Psoas muscle (tissue), 8 donors: ENCODE results near the gene SON. TPM values are rescaled to one million over a fixed set of nuclear protein-coding genes. Genes with fewer than 3 reads are reported as not detected.
A peak's percentile ranks its signal among the peaks of the same experiment; 100 is the strongest.
"Not testable (repeated sequence)": the region's sequence is repeated elsewhere in the genome, so short reads cannot be mapped to it uniquely, and the experiment has no call there.

Experiments used
- ATAC-seq, 4 donors: fragments of 200-7000 bp; cut with Tn5 transposase; one replicate each; pipeline ENCODE4 v1.9.1; 2020; ENCODE audit warnings: moderate library complexity in 3 of 4, mild to moderate bottlenecking in 2 of 4
- DNase-seq, 2 donors: peaks; one replicate each; pipeline ENCODE4 v3.0.0-alpha.2; 2020
- H3K27ac ChIP-seq: fragments of 200-600 bp; one replicate; pipeline ENCODE4 v1.8.0; 2022
- H3K27me3 ChIP-seq, 3 donors: fragments of 200-600 bp in 1 of 3; one replicate each; pipeline versions ENCODE4 v1.6.1 to v1.8.0; 2013 to 2022; ENCODE audit warnings: low read length in 2 of 3, mild to moderate bottlenecking in 2 of 3, moderate library complexity in 1 of 3; ENCODE audit not compliant: insufficient read depth in 3 of 3
- H3K36me3 ChIP-seq, 2 donors: fragments of 200-600 bp in 1 of 2; one replicate each; pipeline versions ENCODE4 v1.6.1 to v1.8.0; 2013 to 2022; ENCODE audit warnings: low read depth in 1 of 2, mild to moderate bottlenecking in 1 of 2, moderate library complexity in 1 of 2; ENCODE audit not compliant: insufficient read depth in 1 of 2
- H3K4me1 ChIP-seq: fragments of 200-600 bp; one replicate; pipeline ENCODE4 v1.8.0; 2022
- H3K4me3 ChIP-seq: fragments of 200-600 bp; one replicate; pipeline ENCODE4 v1.8.0; 2022; ENCODE audit warnings: mild to moderate bottlenecking
- H3K9me3 ChIP-seq: fragments of 200-600 bp; one replicate; pipeline ENCODE4 v1.8.0; 2022
- WGBS, 3 donors: extraction: QIAGEN DNeasy Blood & Tissue Kit; methylation state at CpG; one replicate each; pipeline versions ENCODE4 v1.1.6 to v1.1.7; 2013; 5-methylcytosine and 5-hydroxymethylcytosine counted together
- intact Hi-C, 2 donors: fragments of 100-400 bp; cut with DNase I; formaldehyde crosslinking; loops; one replicate each; pipeline versions ENCODE4 v1.11.0 to v1.14.2; 2022
- polyA plus RNA-seq, 3 donors: library from polyadenylated mRNA; stranded (reverse); fragments of 200-250 nt; gene quantifications; one replicate each; pipeline ENCODE4 v1.2.3, GENCODE V29; 2013
- total RNA-seq, 4 donors: library from RNA; stranded (reverse); fragmentation: NEBNext Ultra II Directional in 2 of 4; extraction: Animal tissue kit (Norgen Biotek cat#: 25700) in 2 of 4; gene quantifications; one replicate each; pipeline versions ENCODE4 v1.2.1 to v1.2.4, GENCODE V29; 2021 to 2023
- TF ChIP-seq, protein P1 (sequence below): fragments of 200-600 bp; IDR thresholded peaks from one replicate; pipeline ENCODE4 v1.8.0; 2022; ENCODE audit warnings: antibody characterized with exemption
- donor health status: healthy with polysubstance abuse.
- donor health status: DM: no; HTN: no; CAD: no; lungs with moderate emphysema.
- donor health status: Bipolar disorder and iron deficiency.
- donor health status: healthy.
- donor health status: DM: yes; HTN: yes; CAD: no.
- donor health status: DM: no; HTN: no; CAD: no.
- donor health status: DM: no; HTN: no; CAD: no.
- donor health status: DM: yes; HTN: yes; CAD: no.

The SON gene
- total and polyA plus RNA-seq, 7 donors: 50.1 to 179 (median 126) TPM

DNA sequence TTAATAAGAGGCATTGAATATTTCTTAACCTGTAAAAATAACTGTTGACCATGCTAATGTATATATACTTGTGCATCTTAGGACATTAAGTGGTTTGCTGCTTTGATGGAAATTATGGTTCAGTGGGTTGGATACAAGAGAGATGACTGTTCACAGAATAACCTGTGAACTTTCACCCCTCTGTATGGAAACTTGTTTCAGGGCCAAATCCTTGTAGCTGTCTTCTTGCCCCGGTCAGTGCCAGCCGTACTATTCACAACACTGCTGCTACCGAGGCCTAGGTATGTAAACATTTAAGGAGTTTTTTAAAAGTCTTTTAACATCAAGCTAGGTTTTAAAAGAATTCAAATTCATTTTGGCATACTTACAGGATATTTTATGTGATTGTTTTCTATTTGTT is 29.5 kb downstream of the SON start:
- H3K36me3 ChIP-seq: peaks cover 6 to 100% of the 10 kb centered on the region in 2 donors
- no peaks in the 10 kb centered on the region for H3K27me3 ChIP-seq
- H3K4me1 ChIP-seq: no peaks in the 10 kb centered on the region
- H3K9me3 ChIP-seq: no peaks in the 10 kb centered on the region
- intact Hi-C loops: no loop called here
- no peak overlapping the region for H3K4me3 ChIP-seq
- ATAC-seq: no peak
- TF ChIP-seq, protein P1, sequence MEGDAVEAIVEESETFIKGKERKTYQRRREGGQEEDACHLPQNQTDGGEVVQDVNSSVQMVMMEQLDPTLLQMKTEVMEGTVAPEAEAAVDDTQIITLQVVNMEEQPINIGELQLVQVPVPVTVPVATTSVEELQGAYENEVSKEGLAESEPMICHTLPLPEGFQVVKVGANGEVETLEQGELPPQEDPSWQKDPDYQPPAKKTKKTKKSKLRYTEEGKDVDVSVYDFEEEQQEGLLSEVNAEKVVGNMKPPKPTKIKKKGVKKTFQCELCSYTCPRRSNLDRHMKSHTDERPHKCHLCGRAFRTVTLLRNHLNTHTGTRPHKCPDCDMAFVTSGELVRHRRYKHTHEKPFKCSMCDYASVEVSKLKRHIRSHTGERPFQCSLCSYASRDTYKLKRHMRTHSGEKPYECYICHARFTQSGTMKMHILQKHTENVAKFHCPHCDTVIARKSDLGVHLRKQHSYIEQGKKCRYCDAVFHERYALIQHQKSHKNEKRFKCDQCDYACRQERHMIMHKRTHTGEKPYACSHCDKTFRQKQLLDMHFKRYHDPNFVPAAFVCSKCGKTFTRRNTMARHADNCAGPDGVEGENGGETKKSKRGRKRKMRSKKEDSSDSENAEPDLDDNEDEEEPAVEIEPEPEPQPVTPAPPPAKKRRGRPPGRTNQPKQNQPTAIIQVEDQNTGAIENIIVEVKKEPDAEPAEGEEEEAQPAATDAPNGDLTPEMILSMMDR: no peak
- DNase-seq: no peak
- H3K27ac ChIP-seq: no peak overlapping the region
- 17 to 28% (median 23%) methylated on average over 3 of the region's 3 CpGs for WGBS, 3 donors

- WGBS, 3 donors: 52 to 70% (median 56%) methylated on average over 2 of the region's 2 CpGs
- H3K4me3 ChIP-seq, H3K9me3 ChIP-seq, H3K27me3 ChIP-seq, H3K4me1 ChIP-seq, DNase-seq, intact Hi-C loops, H3K27ac ChIP-seq: not testable (repeated sequence)
- ATAC-seq: peak in 1 of 4 donors; percentile 28
- peaks cover 3 to 86% of the 10 kb centered on the region in 2 donors for H3K36me3 ChIP-seq
Observed at GRCh38 chr21:33576741-33577141, 33.9 kb downstream of the SON start.

GRCh38 chr21:33578214-33578613 is 35.4 kb downstream of the SON start:
- no peaks in the 10 kb centered on the region for H3K27me3 ChIP-seq
- intact Hi-C loops: no loop called here
- 83 to 90% (median 90%) methylated on average over 2 of the region's 2 CpGs for WGBS, 3 donors
- TF ChIP-seq, protein P1: no peak
- no peak overlapping the region for H3K4me3 ChIP-seq
- H3K27ac ChIP-seq: no peak overlapping the region
- ATAC-seq (no peak), DNase-seq (no peak)
- no peaks in the 10 kb centered on the region for H3K9me3 ChIP-seq
- no peaks in the 10 kb centered on the region for H3K4me1 ChIP-seq
- H3K36me3 ChIP-seq: peaks cover 3 to 82% of the 10 kb centered on the region in 2 donors

- TF ChIP-seq, protein P1: no peak
- Histone ChIP-seq H3K27me3 (no peaks in the 10 kb centered on the region), H3K36me3 (peaks cover 0 to 74% of the 10 kb centered on the region in 2 donors), H3K4me1 (no peaks in the 10 kb centered on the region), H3K4me3 (no peak overlapping the region), H3K27ac (peak overlapping the region; percentile 48), H3K9me3 (no peaks in the 10 kb centered on the region)
- intact Hi-C loops: no loop called here
- WGBS, 3 donors: 84 to 88% (median 87%) methylated on average over 7 of the region's 7 CpGs
- DNase-seq (no peak), ATAC-seq (peak in 3 of 4 donors; percentile 19 to 28 (median 25))
Observed at GRCh38 chr21:33578959-33579542, 36.2 kb downstream of the SON start.

- H3K4me1 ChIP-seq: peaks cover 13% of the 10 kb centered on the region
- TF ChIP-seq, protein P1: no peak
- H3K4me3 ChIP-seq: no peak overlapping the region
- H3K27me3 ChIP-seq: no peaks in the 10 kb centered on the region
- H3K9me3 ChIP-seq: no peaks in the 10 kb centered on the region
- no peak overlapping the region for H3K27ac ChIP-seq
- intact Hi-C loops: no loop called here
- 87 to 92% (median 91%) methylated on average over 3 of the region's 3 CpGs for WGBS, 3 donors
- DNase-seq: no peak
- ATAC-seq: no peak
- peaks cover 5 to 24% of the 10 kb centered on the region in 2 donors for H3K36me3 ChIP-seq
Observed at GRCh38 chr21:33584455-33584854, 41.6 kb downstream of the SON start.
